ENCODE data around the gene DNAH11.

DNA sequence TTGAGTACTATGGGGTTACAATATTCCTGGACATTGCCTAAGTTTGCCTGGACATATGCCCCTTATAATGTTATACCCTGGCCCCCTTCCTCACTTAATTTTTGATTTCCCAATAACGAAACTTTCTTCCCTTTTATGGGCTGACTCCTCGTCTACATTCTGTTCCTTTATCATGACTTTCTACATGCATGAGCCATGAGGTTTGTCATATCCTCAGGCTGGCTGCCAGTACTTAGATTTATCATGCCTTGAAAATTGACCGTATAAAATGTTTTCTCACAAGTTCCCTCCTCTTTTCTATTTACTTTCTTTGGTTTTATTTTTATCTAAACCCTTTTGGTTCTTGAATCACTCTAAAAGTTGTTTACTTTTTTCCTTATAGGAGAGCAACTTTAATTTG lies 4.7 kb downstream of the DNAH11 start:
- TF ChIP-seq, protein P1, sequence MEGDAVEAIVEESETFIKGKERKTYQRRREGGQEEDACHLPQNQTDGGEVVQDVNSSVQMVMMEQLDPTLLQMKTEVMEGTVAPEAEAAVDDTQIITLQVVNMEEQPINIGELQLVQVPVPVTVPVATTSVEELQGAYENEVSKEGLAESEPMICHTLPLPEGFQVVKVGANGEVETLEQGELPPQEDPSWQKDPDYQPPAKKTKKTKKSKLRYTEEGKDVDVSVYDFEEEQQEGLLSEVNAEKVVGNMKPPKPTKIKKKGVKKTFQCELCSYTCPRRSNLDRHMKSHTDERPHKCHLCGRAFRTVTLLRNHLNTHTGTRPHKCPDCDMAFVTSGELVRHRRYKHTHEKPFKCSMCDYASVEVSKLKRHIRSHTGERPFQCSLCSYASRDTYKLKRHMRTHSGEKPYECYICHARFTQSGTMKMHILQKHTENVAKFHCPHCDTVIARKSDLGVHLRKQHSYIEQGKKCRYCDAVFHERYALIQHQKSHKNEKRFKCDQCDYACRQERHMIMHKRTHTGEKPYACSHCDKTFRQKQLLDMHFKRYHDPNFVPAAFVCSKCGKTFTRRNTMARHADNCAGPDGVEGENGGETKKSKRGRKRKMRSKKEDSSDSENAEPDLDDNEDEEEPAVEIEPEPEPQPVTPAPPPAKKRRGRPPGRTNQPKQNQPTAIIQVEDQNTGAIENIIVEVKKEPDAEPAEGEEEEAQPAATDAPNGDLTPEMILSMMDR (IDR thresholded peaks at IDR 0.05), result no peak
- TF ChIP-seq POLR2A (IDR thresholded peaks at IDR 0.05), result no peak
- no peak for TF ChIP-seq EP300 (IDR thresholded peaks at IDR 0.05)

Measured in upper lobe of left lung (tissue), 4 donors.